SK-N-SH (cell line): ENCODE data around the gene ELP4. TPM values are rescaled to one million over a fixed set of nuclear protein-coding genes. Genes with fewer than 3 reads are reported as not detected.

ENCODE experiments used
- CTCF ChIA-PET: fragments of 300-600, 350-600 bp; formaldehyde crosslinking; extraction: SDS; loops from one replicate; lab custom pipeline; 2021; lab: Yijun Ruan, JAX
- POLR2A ChIA-PET: fragments of 350-600 bp; sonication (Branson Sonifier 250); formaldehyde crosslinking; extraction: SDS; loops from one replicate; lab custom pipeline; 2020; ENCODE audit warnings: antibody characterized with exemption, inconsistent platforms; lab: Yijun Ruan, JAX
- DNase-seq: peaks from one replicate; pipeline ENCODE4 v3.0.0; 2012
- H2AFZ ChIP-seq: fragments of 200-600 bp; sonication (generic); 2 replicates; pipeline ENCODE4 v1.8.1; 2016; ENCODE audit warnings: antibody characterized with exemption, mild to moderate bottlenecking, low read depth
- H3F3A ChIP-seq: fragments of 200-600 bp; sonication (generic); replicated peaks from 2 replicates; pipeline ENCODE3; 2016; ENCODE audit warnings: antibody characterized with exemption, mild to moderate bottlenecking; ENCODE audit not compliant: insufficient read depth
- H3K27ac ChIP-seq, 2 experiments: fragments of 200-500 bp in 1 of 2; fragments of 200-600 bp in 1 of 2; sonication (Bioruptor generic) in 1 of 2; sonication (generic), shearing (Covaris generic) in 1 of 2; 2 replicates each; pipeline versions ENCODE4 v1.5.1 to v1.6.1; 2014 to 2016; ENCODE audit warnings: low read depth in 2 of 2, inconsistent platforms in 1 of 2, low read length in 1 of 2, mild to moderate bottlenecking in 1 of 2, mixed read lengths in 1 of 2
- H3K27me3 ChIP-seq: fragments of 200-600 bp; sonication (generic), shearing (Covaris generic); 2 replicates; pipeline ENCODE4 v1.6.1; 2016; ENCODE audit warnings: mixed run types; ENCODE audit not compliant: insufficient read depth
- H3K36me3 ChIP-seq, 2 experiments: fragments of 200-500 bp in 1 of 2; fragments of 200-600 bp in 1 of 2; sonication (Bioruptor generic) in 1 of 2; sonication (generic) in 1 of 2; replicated peaks in 1 of 2; 2 replicates each; pipeline versions ENCODE3 to v1.5.1; 2014 to 2016; ENCODE audit warnings: low read length in 1 of 2, mild to moderate bottlenecking in 1 of 2; ENCODE audit not compliant: insufficient read depth in 2 of 2, control insufficient read depth in 1 of 2
- H3K4me1 ChIP-seq, 2 experiments: fragments of 200-500 bp in 1 of 2; fragments of 200-600 bp in 1 of 2; sonication (Bioruptor generic) in 1 of 2; sonication (generic), shearing (Covaris generic) in 1 of 2; 2 replicates each; pipeline versions ENCODE4 v1.5.1 to v1.6.1; 2014 to 2016; ENCODE audit warnings: low read depth in 1 of 2, low read length in 1 of 2, mixed run types in 1 of 2; ENCODE audit not compliant: insufficient read depth in 2 of 2, control insufficient read depth in 1 of 2
- H3K4me2 ChIP-seq: fragments of 200-600 bp; sonication (generic), shearing (Covaris generic); 2 replicates; pipeline ENCODE4 v1.6.1; 2017; ENCODE audit warnings: mixed run types
- H3K4me3 ChIP-seq, 2 experiments: fragments of 200-500 bp in 1 of 2; fragments of 200-600 bp in 1 of 2; sonication (Bioruptor generic) in 1 of 2; sonication (generic), shearing (Covaris generic) in 1 of 2; 2 replicates each; pipeline versions ENCODE4 v1.5.1 to v1.8.1; 2014 to 2016; ENCODE audit warnings: low read depth in 2 of 2, inconsistent platforms in 1 of 2, low read length in 1 of 2, mild to moderate bottlenecking in 1 of 2, mixed read lengths in 1 of 2, moderate library complexity in 1 of 2
- H3K79me2 ChIP-seq: fragments of 200-600 bp; sonication (generic); 2 replicates; pipeline ENCODE4 v1.8.1; 2017; ENCODE audit warnings: mild to moderate bottlenecking; ENCODE audit not compliant: insufficient read depth
- H3K9ac ChIP-seq: fragments of 200-600 bp; sonication (generic); 2 replicates; pipeline ENCODE4 v1.6.1; 2017; ENCODE audit warnings: mixed run types
- H3K9me2 ChIP-seq: fragments of 200-600 bp; sonication (generic); 2 replicates; pipeline ENCODE4 v1.6.1; 2017; ENCODE audit warnings: mixed run types
- H3K9me3 ChIP-seq: fragments of 200-600 bp; sonication (generic); 2 replicates; pipeline ENCODE4 v1.6.1; 2017; ENCODE audit warnings: mixed run types, mild to moderate bottlenecking, moderate library complexity
- H4K20me1 ChIP-seq: fragments of 200-600 bp; sonication (generic); 2 replicates; pipeline ENCODE4 v1.6.1; 2017; ENCODE audit warnings: mild to moderate bottlenecking, mixed run types; ENCODE audit not compliant: insufficient read depth
- CHD2 ChIP-seq: fragments of 150-350 bp; IDR thresholded peaks from 2 replicates; pipeline ENCODE4 v1.6.1; 2018; ENCODE audit warnings: low read length; ENCODE audit not compliant: partially characterized antibody
- CTCF ChIP-seq: fragments of 200-600 bp; sonication (generic); IDR thresholded peaks from 2 replicates; pipeline ENCODE4 v1.6.1; 2017; ENCODE audit warnings: antibody characterized with exemption, mild to moderate bottlenecking, moderate library complexity
- ELF1 ChIP-seq: IDR thresholded peaks from 2 replicates; pipeline ENCODE4 v1.4.0; 2012
- FOXM1 ChIP-seq: IDR thresholded peaks from 2 replicates; pipeline ENCODE4 v1.4.0; 2012; ENCODE audit warnings: low read depth, mild to moderate bottlenecking
- MAX ChIP-seq: IDR thresholded peaks from 2 replicates; pipeline ENCODE4 v1.4.0; 2012; ENCODE audit warnings: low read depth
- MEF2A ChIP-seq: IDR thresholded peaks from 2 replicates; pipeline ENCODE4 v1.4.0; 2012; ENCODE audit warnings: low read depth, borderline replicate concordance
- MXI1 ChIP-seq: IDR thresholded peaks from 2 replicates; pipeline ENCODE4 v1.6.1; 2012; ENCODE audit warnings: mild to moderate bottlenecking, low read depth, low read length, improper control_type of control experiment
- NRF1 ChIP-seq: IDR thresholded peaks from 2 replicates; pipeline ENCODE4 v1.6.1; 2012; ENCODE audit warnings: low read depth, mild to moderate bottlenecking, low read length
- PBX3 ChIP-seq: IDR thresholded peaks from 2 replicates; pipeline ENCODE4; 2012
- RAD21 ChIP-seq: IDR thresholded peaks from 2 replicates; pipeline ENCODE4 v1.6.1; 2012; ENCODE audit warnings: mild to moderate bottlenecking, low read length
- REST ChIP-seq: IDR thresholded peaks from 2 replicates; pipeline ENCODE4 v1.6.1; 2012; ENCODE audit warnings: mild to moderate bottlenecking, low read depth, low read length, moderate library complexity
- SIN3A ChIP-seq: IDR thresholded peaks from 2 replicates; pipeline ENCODE4 v1.6.1; 2012; ENCODE audit warnings: low read depth, mild to moderate bottlenecking, low read length, moderate library complexity, borderline replicate concordance
- TAF1 ChIP-seq: IDR thresholded peaks from 2 replicates; pipeline ENCODE4 v1.6.1; 2012; ENCODE audit warnings: low read depth, mild to moderate bottlenecking, low read length, moderate library complexity, borderline replicate concordance
- TCF12 ChIP-seq: IDR thresholded peaks from 2 replicates; pipeline ENCODE4 v1.4.0; 2012
- TEAD4 ChIP-seq: IDR thresholded peaks from 2 replicates; pipeline ENCODE4 v1.4.0; 2012; ENCODE audit warnings: mild to moderate bottlenecking, borderline replicate concordance; ENCODE audit not compliant: insufficient read depth
- YY1 ChIP-seq: IDR thresholded peaks from 2 replicates; pipeline ENCODE4 v1.4.0; 2012; ENCODE audit warnings: low read depth, mild to moderate bottlenecking
- ZBTB33 ChIP-seq: IDR thresholded peaks from 2 replicates; pipeline ENCODE4 v1.4.0; 2012; ENCODE audit warnings: low read depth, borderline replicate concordance
- polyA plus RNA-seq, 3 experiments: library from polyadenylated mRNA; depleted of rRNA; stranded (reverse); fragments of >200 nt; gene quantifications; 2 replicates each; pipeline ENCODE4 v1.2.3, GENCODE V29; 2012

The ELP4 gene
- polyA plus RNA-seq, 1 of the 3 experiments (the other 2 are of a cell fraction), result 7.0 TPM

GRCh38 chr11:31619980-31620379 is 110.4 kb downstream of the ELP4 start:
- no peak for TF ChIP-seq NRF1
- TF ChIP-seq CTCF, result no peak
- TF ChIP-seq TAF1, result no peak
- no peak for TF ChIP-seq YY1
- no peak for TF ChIP-seq CHD2
- TF ChIP-seq MEF2A, result no peak
- TF ChIP-seq RAD21, result no peak
- no peak for TF ChIP-seq MAX
- no peak for TF ChIP-seq ELF1
- TF ChIP-seq MXI1, result no peak
- no peak for TF ChIP-seq TEAD4
- TF ChIP-seq REST, result no peak
- TF ChIP-seq SIN3A, result no peak
- TF ChIP-seq TCF12, result no peak
- TF ChIP-seq FOXM1, result no peak
- TF ChIP-seq PBX3, result no peak
- TF ChIP-seq ZBTB33, result no peak
- TF ChIP-seq, all 33 proteins: peak for 0
- H3K27me3 ChIP-seq, result no peaks in the 10 kb centered on the region
- ChIA-PET CTCF (interaction anchor here (0.7 to 1.0 kb wide), 2 partner anchors 21 to 382 kb away, joined by 3 read pairs; no protein-coding TSS in a partner anchor), POLR2A (no interaction called here)
- H3K9ac ChIP-seq, result no peak overlapping the region
- no peak overlapping the region for H3K4me2 ChIP-seq
- no peaks in the 10 kb centered on the region for H3F3A ChIP-seq
- no peaks in the 10 kb centered on the region for H3K9me2 ChIP-seq
- H3K4me1 ChIP-seq, result no peaks in the 10 kb centered on the region
- no peaks in the 10 kb centered on the region for H4K20me1 ChIP-seq
- no peaks in the 10 kb centered on the region for H3K36me3 ChIP-seq
- no peaks in the 10 kb centered on the region for H3K79me2 ChIP-seq
- no peak overlapping the region for H2AFZ ChIP-seq
- H3K4me3 ChIP-seq, result no peak overlapping the region
- no peaks in the 10 kb centered on the region for H3K9me3 ChIP-seq
- no peak for DNase-seq
- H3K27ac ChIP-seq, result no peak overlapping the region
